Vagina (tissue), 2 donors: Measurements from ENCODE around the gene HSPB6. TPM values are rescaled to one million over a fixed set of nuclear protein-coding genes. Genes with fewer than 3 reads are reported as not detected.

Experiments
- DNase-seq, 2 donors: peaks; one replicate each; pipeline ENCODE4 v3.0.0-alpha.2; 2017; ENCODE audit errors: extremely low spot score in 2 of 2
- H3K27ac ChIP-seq: fragments of 200-600 bp; sonication (generic); one replicate; pipeline ENCODE4 v1.5.1; 2019
- H3K27me3 ChIP-seq: fragments of 200-600 bp; sonication (generic); one replicate; pipeline ENCODE4 v1.5.1; 2019
- H3K36me3 ChIP-seq, 2 donors: fragments of 200-600 bp; sonication (generic); one replicate each; pipeline ENCODE4 v1.5.1; 2017 to 2019
- H3K4me1 ChIP-seq: fragments of 200-600 bp; sonication (generic); one replicate; pipeline ENCODE4 v1.5.1; 2019
- H3K4me3 ChIP-seq, 2 donors: fragments of 200-600 bp; sonication (generic); 1 replicate in 1 of 2; 2 replicates in 1 of 2; pipeline ENCODE4 v1.5.1; 2016 to 2019
- H3K9me3 ChIP-seq: fragments of 200-600 bp; sonication (generic); one replicate; pipeline ENCODE4 v1.5.1; 2019
- CTCF ChIP-seq, 3 experiments: fragments of 450-650 bp in 2 of 3; fragments of 200-600 bp in 1 of 3; sonication (generic) in 1 of 3; IDR thresholded peaks; one replicate each; pipeline ENCODE4 v1.5.1; 2017 to 2019; ENCODE audit warnings: antibody characterized with exemption in 3 of 3, mild to moderate bottlenecking in 2 of 3, moderate library complexity in 2 of 3
- POLR2A ChIP-seq, 2 donors: fragments of 450-650 bp; IDR thresholded peaks; one replicate each; pipeline ENCODE4 v1.6.1; 2017; ENCODE audit warnings: antibody characterized with exemption in 2 of 2, mild to moderate bottlenecking in 2 of 2, moderate library complexity in 2 of 2
- POLR2AphosphoS5 ChIP-seq, 2 donors: sonication (generic); formaldehyde crosslinking; IDR thresholded peaks; one replicate each; pipeline ENCODE4 v1.9.0; 2017; ENCODE audit warnings: antibody characterized with exemption in 2 of 2, mild to moderate bottlenecking in 2 of 2, low read depth in 1 of 2; ENCODE audit not compliant: insufficient read depth in 1 of 2
- intact Hi-C: fragments of 100-400 bp; cut with DNase I; formaldehyde crosslinking; loops from one replicate; pipeline ENCODE4 v1.15.1; 2023
- total RNA-seq: library from RNA; depleted of rRNA; stranded (reverse); fragments of >200 nt; gene quantifications from one replicate; pipeline ENCODE4 v1.2.3, GENCODE V29; 2016

Gene HSPB6
- total RNA-seq, 1 donor from 2014 or later = 238 TPM

GRCh38 chr19:35731779-35732405 is 24.9 kb downstream of the HSPB6 start:
- no peak overlapping the region for H3K4me3 ChIP-seq
- H3K27me3 ChIP-seq = no peaks in the 10 kb centered on the region
- TF ChIP-seq POLR2AphosphoS5 (IDR thresholded peaks at IDR 0.05; ENCODE audit: insufficient read depth in 1 of 2, low read depth in 1 of 2) (no peak), POLR2A (IDR thresholded peaks at IDR 0.05) (no peak), CTCF (IDR thresholded peaks at IDR 0.05) (no peak)
- intact Hi-C loops = no loop called here
- no peak overlapping the region for H3K27ac ChIP-seq
- H3K4me1 ChIP-seq = no peaks in the 10 kb centered on the region
- peaks cover 0 to 74% of the 10 kb centered on the region in 2 donors for H3K36me3 ChIP-seq
- H3K9me3 ChIP-seq = no peaks in the 10 kb centered on the region
- no peak for DNase-seq

DNA sequence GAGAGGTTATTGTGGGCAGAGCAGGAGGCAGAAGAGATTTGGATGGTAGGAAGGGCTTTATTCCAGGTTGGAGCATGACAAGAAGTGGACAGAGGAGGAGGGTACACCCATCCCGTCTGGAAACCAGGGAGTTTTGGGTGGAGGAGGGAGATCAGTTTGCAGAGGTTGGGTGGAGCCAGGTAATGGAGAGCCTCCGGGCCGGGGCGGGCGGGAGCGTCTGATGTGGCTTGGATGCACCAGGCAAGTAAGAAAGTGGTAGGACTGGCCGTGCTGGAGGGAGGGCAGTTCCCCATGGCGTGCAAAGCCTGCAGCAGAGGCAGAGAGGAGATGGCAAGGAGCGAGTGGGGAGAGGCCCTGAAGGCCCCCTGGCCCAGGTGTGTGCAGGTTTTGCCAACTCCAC is 25.5 kb downstream of the HSPB6 start:
- TF ChIP-seq POLR2AphosphoS5 (IDR thresholded peaks at IDR 0.05; ENCODE audit: insufficient read depth in 1 of 2, low read depth in 1 of 2) (no peak), CTCF (IDR thresholded peaks at IDR 0.05) (no peak), POLR2A (IDR thresholded peaks at IDR 0.05) (no peak)
- no peak for DNase-seq
- no peak overlapping the region for H3K4me3 ChIP-seq
- H3K27ac ChIP-seq = no peak overlapping the region
- peaks cover 0 to 75% of the 10 kb centered on the region in 2 donors for H3K36me3 ChIP-seq
- H3K27me3 ChIP-seq = no peaks in the 10 kb centered on the region
- intact Hi-C loops = no loop called here
- no peaks in the 10 kb centered on the region for H3K9me3 ChIP-seq
- H3K4me1 ChIP-seq = no peaks in the 10 kb centered on the region

DNA sequence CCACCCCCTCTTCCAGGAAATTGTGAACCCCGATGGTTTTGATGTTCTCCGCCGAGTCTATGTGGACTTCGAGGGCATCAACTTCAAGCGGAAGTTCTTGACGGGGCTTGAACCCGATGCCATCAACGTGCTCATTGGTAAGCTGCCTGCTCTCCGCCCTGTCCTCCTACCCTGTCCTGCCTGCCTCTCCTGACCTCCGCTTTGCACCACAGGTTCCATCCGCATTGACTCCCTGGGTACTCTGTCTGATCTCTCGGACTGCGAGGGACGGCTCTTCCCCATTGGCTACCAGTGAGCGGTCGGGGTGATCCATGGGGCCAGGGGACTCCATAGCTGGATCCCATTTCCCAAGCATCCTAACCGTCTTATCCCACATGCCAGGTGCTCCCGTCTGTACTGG is 26.5 kb downstream of the HSPB6 start:
- DNase-seq = no peak
- H3K4me1 ChIP-seq = no peaks in the 10 kb centered on the region
- no peaks in the 10 kb centered on the region for H3K27me3 ChIP-seq
- H3K9me3 ChIP-seq = no peaks in the 10 kb centered on the region
- H3K36me3 ChIP-seq = peaks cover 0 to 85% of the 10 kb centered on the region in 2 donors
- H3K27ac ChIP-seq = no peak overlapping the region
- intact Hi-C loops = no loop called here
- TF ChIP-seq POLR2AphosphoS5 (IDR thresholded peaks at IDR 0.05; ENCODE audit: insufficient read depth in 1 of 2, low read depth in 1 of 2) (no peak), CTCF (IDR thresholded peaks at IDR 0.05) (no peak), POLR2A (IDR thresholded peaks at IDR 0.05) (no peak)
- no peak overlapping the region for H3K4me3 ChIP-seq

DNA sequence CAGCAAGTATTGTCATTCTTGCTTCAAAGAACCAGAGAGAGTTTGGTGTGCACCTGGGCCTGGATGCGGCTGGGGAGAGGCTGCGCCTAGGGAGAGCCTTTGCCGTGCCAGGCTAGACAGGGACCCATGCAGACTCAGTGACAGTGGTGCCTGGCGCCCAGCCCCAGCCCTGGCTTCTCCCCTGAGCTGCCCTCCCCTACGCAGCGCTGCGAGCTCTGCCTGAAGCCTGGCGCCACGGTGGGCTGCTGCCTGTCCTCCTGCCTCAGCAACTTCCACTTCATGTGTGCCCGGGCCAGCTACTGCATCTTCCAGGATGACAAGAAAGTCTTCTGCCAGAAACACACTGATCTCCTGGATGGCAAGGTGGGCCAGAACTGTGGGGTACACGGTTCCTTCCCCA is 27.1 kb downstream of the HSPB6 start:
- intact Hi-C loops = no loop called here
- peaks cover 0 to 86% of the 10 kb centered on the region in 2 donors for H3K36me3 ChIP-seq
- TF ChIP-seq CTCF (IDR thresholded peaks at IDR 0.05) (no peak), POLR2A (IDR thresholded peaks at IDR 0.05) (no peak), POLR2AphosphoS5 (IDR thresholded peaks at IDR 0.05; ENCODE audit: insufficient read depth in 1 of 2, low read depth in 1 of 2) (no peak)
- H3K27me3 ChIP-seq = no peaks in the 10 kb centered on the region
- no peak overlapping the region for H3K27ac ChIP-seq
- DNase-seq = no peak
- no peak overlapping the region for H3K4me3 ChIP-seq
- no peaks in the 10 kb centered on the region for H3K9me3 ChIP-seq
- H3K4me1 ChIP-seq = no peaks in the 10 kb centered on the region

- no peak for DNase-seq
- H3K27ac ChIP-seq = no peak overlapping the region
- H3K9me3 ChIP-seq = no peaks in the 10 kb centered on the region
- TF ChIP-seq CTCF (IDR thresholded peaks at IDR 0.05) = no peak
- no peak for TF ChIP-seq POLR2A (IDR thresholded peaks at IDR 0.05)
- no peak for TF ChIP-seq POLR2AphosphoS5 (IDR thresholded peaks at IDR 0.05; ENCODE audit: insufficient read depth in 1 of 2, low read depth in 1 of 2)
- peaks cover 3 to 93% of the 10 kb centered on the region in 2 donors for H3K36me3 ChIP-seq
- no peaks in the 10 kb centered on the region for H3K27me3 ChIP-seq
- no peaks in the 10 kb centered on the region for H3K4me1 ChIP-seq
- H3K4me3 ChIP-seq = no peak overlapping the region
- intact Hi-C loops = no loop called here
Measured at GRCh38 chr19:35729021-35729420, 27.8 kb downstream of the HSPB6 start.
